HuH-7 (cell line): ENCODE results near the gene TNC.
"Not testable (repeated sequence)": the region's sequence is repeated elsewhere in the genome, so short reads cannot be mapped to it uniquely, and the experiment has no call there.

ENCODE experiments used
- DNase-seq: peaks from one replicate; pipeline ENCODE4 v3.0.0; 2011; ENCODE audit warnings: low spot score

The TNC gene

GRCh38 chr9:115134941-115135340, 17.0 kb upstream of the TNC start:
- no peak for DNase-seq

GRCh38 chr9:115133649-115134048, 15.7 kb upstream of the TNC start:
- no peak for DNase-seq

GRCh38 chr9:115132648-115133047, 14.7 kb upstream of the TNC start:
- DNase-seq = peak; percentile 5

- DNase-seq = no peak
These were observed 12.2 kb upstream of the TNC start for GRCh38 chr9:115130176-115130575.

GRCh38 chr9:115128726-115129125, 10.8 kb upstream of the TNC start:
- not testable (repeated sequence) for DNase-seq

GRCh38 chr9:115127191-115127817, 9.3 kb upstream of the TNC start:
- no peak for DNase-seq

- no peak for DNase-seq
These were observed 8.4 kb upstream of the TNC start for GRCh38 chr9:115126404-115126803.

GRCh38 chr9:115122937-115123336, 5.0 kb upstream of the TNC start:
- DNase-seq = no peak

GRCh38 chr9:115121181-115121580, 3.2 kb upstream of the TNC start:
- no peak for DNase-seq

- DNase-seq = no peak
These were observed 892 bp upstream of the TNC start for GRCh38 chr9:115118879-115119218.

- DNase-seq = no peak
These were observed 1.3 kb downstream of the TNC start for GRCh38 chr9:115116421-115117284.

- DNase-seq = no peak
These were observed 2.0 kb downstream of the TNC start for GRCh38 chr9:115115924-115116323.

GRCh38 chr9:115115117-115115880, 2.7 kb downstream of the TNC start:
- DNase-seq = no peak

GRCh38 chr9:115114546-115114945, 3.4 kb downstream of the TNC start:
- DNase-seq = no peak

- no peak for DNase-seq
These were observed 3.9 kb downstream of the TNC start for GRCh38 chr9:115114084-115114483.

- no peak for DNase-seq
These were observed 6.1 kb downstream of the TNC start for GRCh38 chr9:115111874-115112273.

GRCh38 chr9:115109486-115109885, 8.5 kb downstream of the TNC start:
- no peak for DNase-seq

GRCh38 chr9:115107701-115108100, 10.3 kb downstream of the TNC start:
- DNase-seq = no peak

GRCh38 chr9:115106642-115107041, 11.3 kb downstream of the TNC start:
- DNase-seq = no peak

- peak; percentile 20 for DNase-seq
These were observed 12.0 kb downstream of the TNC start for GRCh38 chr9:115106001-115106400.

GRCh38 chr9:115104908-115105307, 13.0 kb downstream of the TNC start:
- no peak for DNase-seq

- no peak for DNase-seq
These were observed 14.0 kb downstream of the TNC start for GRCh38 chr9:115103746-115104477.
